Measurements from ENCODE around the gene IL17F. TPM values are rescaled to one million over a fixed set of nuclear protein-coding genes. Genes with fewer than 3 reads are reported as not detected.

The IL17F gene
- total and polyA plus RNA-seq, 2 experiments from 2014 or later = not detected

- no peak overlapping the region for H3K4me2 ChIP-seq
- no peaks in the 10 kb centered on the region for H3K4me1 ChIP-seq (ENCODE audit: insufficient read depth)
- no peaks in the 10 kb centered on the region for H4K20me1 ChIP-seq (replicated peaks; ENCODE audit: insufficient read depth)
- H3K4me3 ChIP-seq = no peak overlapping the region
- TF ChIP-seq NANOG (IDR thresholded peaks at IDR 0.05; ENCODE audit: borderline replicate concordance) (no peak), ZNF114 (CRISPR knock-in tag; IDR thresholded peaks at IDR 0.05) (no peak), ZNF462 (CRISPR knock-in tag; IDR thresholded peaks at IDR 0.05) (no peak), REST (IDR thresholded peaks at IDR 0.05; ENCODE audit: unreplicated experiment) (no peak), EZH2phosphoT487 (IDR thresholded peaks at IDR 0.05; ENCODE audit: unreplicated experiment) (no peak), CREB1 (CRISPR knock-in tag; IDR thresholded peaks at IDR 0.05; ENCODE audit: low read depth) (no peak), POLR2AphosphoS5 (IDR thresholded peaks at IDR 0.05; ENCODE audit: low read depth) (no peak)
- ATAC-seq (no peak), DNase-seq (ENCODE audit: low spot score) (no peak)
- Mint-ChIP-seq H3K4me3 (no peak overlapping the region), H3K36me3 (ENCODE audit: low read depth) (peaks cover 5% of the 10 kb centered on the region; the same call in 2 of the 3 replicates), H3K9me3 (peaks cover 4% of the 10 kb centered on the region; the same call in 2 of the 3 replicates), H3K27me3 (ENCODE audit: insufficient read depth, low read depth, poor library complexity) (peaks cover 2% of the 10 kb centered on the region), H3K27ac (no peak overlapping the region), H3K4me1 (no peaks in the 10 kb centered on the region)
- no peak overlapping the region for H2AFZ ChIP-seq
- H3K27me3 ChIP-seq (ENCODE audit: insufficient read depth) = no peaks in the 10 kb centered on the region
- H3K36me3 ChIP-seq (ENCODE audit: insufficient read depth) = no peaks in the 10 kb centered on the region
- H3K79me2 ChIP-seq (replicated peaks; ENCODE audit: insufficient read depth) = no peaks in the 10 kb centered on the region
- H3K27ac ChIP-seq (ENCODE audit: low read depth) = no peak overlapping the region
- peaks cover 8% of the 10 kb centered on the region; the same call in 1 of the 2 replicates for H3K9me2 ChIP-seq (ENCODE audit: insufficient read depth)
- H3F3A ChIP-seq (replicated peaks; ENCODE audit: low read depth) = no peaks in the 10 kb centered on the region
Observed at GRCh38 chr6:52254731-52255378, 10.6 kb upstream of the IL17F start.

All from GM23338 (cell line).